H1 (cell line): Measurements from ENCODE around the gene TRMT13. TPM values are rescaled to one million over a fixed set of nuclear protein-coding genes. Genes with fewer than 3 reads are reported as not detected.

ENCODE experiments used
- CTCF ChIA-PET: fragments of 300-600 bp; sonication (Branson Sonifier 250); formaldehyde crosslinking; loops from one replicate; lab custom pipeline; 2021; ENCODE audit not compliant: partially characterized antibody; lab: Charles Lee
- POLR2A ChIA-PET: fragments of 300-600 bp; sonication (Branson Sonifier 250); formaldehyde crosslinking; loops from one replicate; lab custom pipeline; 2021; ENCODE audit warnings: inconsistent platforms; ENCODE audit not compliant: partially characterized antibody; lab: Charles Lee
- DNase-seq, 2 experiments: peaks; one replicate each; pipeline versions ENCODE4 v3.0.0 to v3.0.0-alpha.2; 2010 to 2022; ENCODE audit warnings: low spot score in 2 of 2, low read depth in 1 of 2, mixed read lengths in 1 of 2
- FAIRE-seq: peaks from 2 replicates; lab custom pipeline; 2011; peaks lifted over from hg19 to GRCh38; lab: Jason Lieb, UNC
- H2AFZ ChIP-seq: 2 replicates; pipeline ENCODE4 v1.8.1; 2012; ENCODE audit warnings: low read length, inconsistent platforms
- H2AK5ac ChIP-seq: 2 replicates; pipeline ENCODE4 v1.6.1; 2013; ENCODE audit warnings: low read depth, low read length
- H2BK120ac ChIP-seq: replicated peaks from 2 replicates; pipeline ENCODE3; 2013; ENCODE audit warnings: low read depth, low read length, inconsistent platforms
- H2BK12ac ChIP-seq: 2 replicates; pipeline ENCODE4 v1.6.1; 2013; ENCODE audit warnings: low read depth, low read length
- H2BK15ac ChIP-seq: 2 replicates; pipeline ENCODE4 v1.6.1; 2013; ENCODE audit warnings: low read length
- H2BK20ac ChIP-seq: 2 replicates; pipeline ENCODE4 v1.6.1; 2013; ENCODE audit warnings: low read length
- H2BK5ac ChIP-seq: 2 replicates; pipeline ENCODE4 v1.6.1; 2013; ENCODE audit warnings: low read depth, low read length
- H3K14ac ChIP-seq: 2 replicates; pipeline ENCODE4 v1.6.1; 2013; ENCODE audit warnings: inconsistent platforms; ENCODE audit not compliant: insufficient read length
- H3K18ac ChIP-seq: 2 replicates; pipeline ENCODE4 v1.6.1; 2013; ENCODE audit warnings: low read length; ENCODE audit errors: extremely low read depth
- H3K23ac ChIP-seq: 2 replicates; pipeline ENCODE4 v1.6.1; 2013; ENCODE audit warnings: inconsistent platforms; ENCODE audit not compliant: insufficient read length
- H3K23me2 ChIP-seq: 2 replicates; pipeline ENCODE4 v1.6.1; 2013; ENCODE audit warnings: low read depth, low read length
- H3K27ac ChIP-seq: 2 replicates; pipeline ENCODE4 v1.6.1; 2011; ENCODE audit warnings: low read depth, low read length, inconsistent platforms
- H3K27me3 ChIP-seq, 4 experiments: replicated peaks in 1 of 4; 1 replicate in 1 of 4; 2 replicates in 3 of 4; pipeline versions ENCODE4 v1.6.1 to v1.8.1; 2011 to 2013; ENCODE audit warnings: low read length in 3 of 4, mild to moderate bottlenecking in 3 of 4, inconsistent platforms in 2 of 4, mixed read lengths in 2 of 4, moderate library complexity in 1 of 4; ENCODE audit not compliant: control insufficient read depth in 3 of 4, insufficient read depth in 3 of 4; ENCODE audit errors: extremely low read depth in 1 of 4
- H3K36me3 ChIP-seq, 4 experiments: 2 replicates each; pipeline versions ENCODE4 v1.6.1 to v1.8.1; 2011 to 2013; ENCODE audit warnings: mild to moderate bottlenecking in 4 of 4, low read length in 3 of 4, moderate library complexity in 2 of 4, control low read depth in 1 of 4, inconsistent platforms in 1 of 4; ENCODE audit not compliant: insufficient read depth in 4 of 4, control insufficient read depth in 2 of 4
- H3K4ac ChIP-seq: replicated peaks from 2 replicates; pipeline ENCODE3; 2013; ENCODE audit warnings: low read length, low read depth, mixed read lengths, inconsistent platforms; ENCODE audit not compliant: insufficient read length
- H3K4me1 ChIP-seq, 4 experiments: replicated peaks in 1 of 4; 1 replicate in 1 of 4; 2 replicates in 3 of 4; pipeline versions ENCODE4 v1.6.1 to v1.8.1; 2011 to 2013; ENCODE audit warnings: low read length in 3 of 4, inconsistent platforms in 2 of 4, mixed read lengths in 1 of 4; ENCODE audit not compliant: insufficient read depth in 4 of 4, control insufficient read depth in 3 of 4
- H3K4me2 ChIP-seq, 2 experiments: 2 replicates each; pipeline versions ENCODE4 v1.6.1 to v1.8.1; 2011 to 2013; ENCODE audit warnings: low read depth in 2 of 2, low read length in 2 of 2, control low read depth in 1 of 2, inconsistent platforms in 1 of 2, mild to moderate bottlenecking in 1 of 2; ENCODE audit not compliant: insufficient read depth in 1 of 2
- H3K4me3 ChIP-seq, 4 experiments: fragments of 200-600, 300-600 bp in 1 of 4; sonication (generic), shearing (Covaris generic), sonication (Bioruptor Twin) in 1 of 4; 2 replicates each; pipeline versions ENCODE4 v1.5.1 to v1.8.1; 2011 to 2016; ENCODE audit warnings: low read length in 4 of 4, low read depth in 3 of 4, control low read depth in 2 of 4, inconsistent platforms in 2 of 4, mild to moderate bottlenecking in 2 of 4, mixed read lengths in 1 of 4, moderate library complexity in 1 of 4; ENCODE audit not compliant: insufficient read depth in 2 of 4; ENCODE audit errors: extremely low read depth in 1 of 4
- H3K56ac ChIP-seq: replicated peaks from 2 replicates; pipeline ENCODE3; 2013; ENCODE audit warnings: low read depth, mild to moderate bottlenecking, mixed read lengths, low read length, inconsistent platforms; ENCODE audit not compliant: insufficient read length
- H3K79me1 ChIP-seq: 2 replicates; pipeline ENCODE4 v1.6.1; 2013; ENCODE audit warnings: low read depth, low read length, control low read depth
- H3K79me2 ChIP-seq, 2 experiments: 2 replicates each; pipeline versions ENCODE4 v1.6.1 to v1.8.1; 2012 to 2013; ENCODE audit warnings: low read length in 2 of 2, mild to moderate bottlenecking in 2 of 2, inconsistent platforms in 1 of 2; ENCODE audit not compliant: insufficient read depth in 2 of 2, control insufficient read depth in 1 of 2
- H3K9ac ChIP-seq, 4 experiments: replicated peaks in 1 of 4; 1 replicate in 1 of 4; 2 replicates in 3 of 4; pipeline versions ENCODE4 v1.6.1 to v1.8.1; 2011 to 2013; ENCODE audit warnings: low read depth in 3 of 4, low read length in 3 of 4, control low read depth in 2 of 4, mild to moderate bottlenecking in 2 of 4, moderate library complexity in 2 of 4, inconsistent platforms in 1 of 4; ENCODE audit errors: extremely low read depth in 1 of 4
- H3K9me3 ChIP-seq, 2 experiments: 2 replicates each; pipeline versions ENCODE4 v1.6.1 to v1.8.1; 2012 to 2013; ENCODE audit warnings: mild to moderate bottlenecking in 2 of 2, moderate library complexity in 2 of 2, control low read depth in 1 of 2, inconsistent platforms in 1 of 2, low read depth in 1 of 2, low read length in 1 of 2, mixed read lengths in 1 of 2; ENCODE audit not compliant: insufficient read depth in 2 of 2
- H4K20me1 ChIP-seq, 2 experiments: replicated peaks in 1 of 2; 2 replicates each; pipeline versions ENCODE3 to v1.8.1; 2011 to 2013; ENCODE audit warnings: inconsistent platforms in 2 of 2, low read length in 2 of 2, mild to moderate bottlenecking in 1 of 2; ENCODE audit not compliant: insufficient read depth in 2 of 2, control insufficient read depth in 1 of 2
- H4K5ac ChIP-seq: 2 replicates; pipeline ENCODE4 v1.6.1; 2013; ENCODE audit warnings: low read length, low read depth, mixed read lengths, inconsistent platforms; ENCODE audit not compliant: insufficient read length
- H4K8ac ChIP-seq: 2 replicates; pipeline ENCODE4 v1.8.0; 2013; ENCODE audit warnings: mild to moderate bottlenecking, moderate library complexity, low read length, inconsistent platforms; ENCODE audit not compliant: insufficient read depth; ENCODE audit errors: extremely low read depth
- H4K91ac ChIP-seq: replicated peaks from 2 replicates; pipeline ENCODE3; 2013; ENCODE audit warnings: low read length, mixed read lengths, inconsistent platforms; ENCODE audit not compliant: insufficient read length
- KDM5A ChIP-seq: fragments of 200-600 bp; IDR thresholded peaks from 2 replicates; pipeline ENCODE4 v1.7.1; 2012; ENCODE audit warnings: mild to moderate bottlenecking, low read length, inconsistent platforms, mixed read lengths
- WGBS, 2 experiments: shearing (Covaris generic) in 1 of 2; methylation state at CpG; one replicate each; pipeline versions ENCODE4 v1.1.6 to v1.1.7; 2013 to 2015; ENCODE audit warnings: low lambda C conversion rate in 2 of 2, mixed read lengths in 2 of 2, inconsistent platforms in 1 of 2, low coverage in 1 of 2, missing lambda C conversion rate in 1 of 2; ENCODE audit not compliant: insufficient replicate concordance in 2 of 2, insufficient coverage in 1 of 2, insufficient read length in 1 of 2; ENCODE audit errors: extremely low coverage in 1 of 2, missing lambda C conversion rate in 1 of 2; 5-methylcytosine and 5-hydroxymethylcytosine counted together
- polyA plus RNA-seq, 7 experiments: library from polyadenylated mRNA; depleted of rRNA in 3 of 7; stranded (reverse) in 5 of 7; unstranded in 2 of 7; fragments of >200 nt in 5 of 7; fragments of 200-250 nt in 2 of 7; gene quantifications; 1 replicate in 5 of 7; 2 replicates in 1 of 7; 4 replicates in 1 of 7; pipeline versions ENCODE4 v1.2.1 to v1.2.3, GENCODE V29; 2011 to 2013; ENCODE audit warnings: missing spikeins in 2 of 7, mixed read lengths in 2 of 7
- total RNA-seq: library from RNA; stranded (reverse); fragmentation: NEBNext Ultra II Directional; extraction: Animal tissue kit (Norgen Biotek cat#: 25700); gene quantifications from 2 replicates; pipeline ENCODE4 v1.2.1, GENCODE V29; 2021

Gene TRMT13
- total and polyA plus RNA-seq, 2 of the 8 experiments (the other 6 are each of a cell fraction or from before 2014, with no cell fraction given): 3.6 to 14.8 TPM

- no peak overlapping the region for H3K14ac ChIP-seq
These were observed 14.0 kb downstream of the TRMT13 start for GRCh38 chr1:100146958-100147357.

More at GRCh38 chr1:100146958-100147357, 14.0 kb downstream of the TRMT13 start:
- H3K27me3 ChIP-seq: no peaks in the 10 kb centered on the region
- H4K5ac ChIP-seq: no peak overlapping the region
- H2AK5ac ChIP-seq: no peak overlapping the region
- no peak overlapping the region for H3K9ac ChIP-seq
- H3K79me1 ChIP-seq: no peaks in the 10 kb centered on the region
- no peak overlapping the region for H3K56ac ChIP-seq
- no peaks in the 10 kb centered on the region for H4K20me1 ChIP-seq
- no peak overlapping the region for H4K91ac ChIP-seq
- ChIA-PET POLR2A (no interaction called here), CTCF (no interaction called here)
- no peak overlapping the region for H2BK5ac ChIP-seq
- no peak overlapping the region for H3K23ac ChIP-seq
- H2BK15ac ChIP-seq: no peak overlapping the region
- WGBS, 2 experiments: 97% methylated on average over 1 of the region's 1 CpG; no CpG with 5 or more reads in 1 of the 2 experiments
- no peak overlapping the region for H3K4me2 ChIP-seq
- no peaks in the 10 kb centered on the region for H3K79me2 ChIP-seq
- H3K36me3 ChIP-seq: peaks cover 0 to 54% (median 10%) of the 10 kb centered on the region in 4 experiments; a peak in 5 of 8 replicates
- DNase-seq: no peak
- no peak overlapping the region for H3K27ac ChIP-seq
- FAIRE-seq: no peak
- H3K18ac ChIP-seq: no peak overlapping the region
- TF ChIP-seq KDM5A: no peak
- H2BK12ac ChIP-seq: no peak overlapping the region
- no peak overlapping the region for H2BK120ac ChIP-seq
- H4K8ac ChIP-seq: no peak overlapping the region
- H2BK20ac ChIP-seq: no peak overlapping the region
- H3K4ac ChIP-seq: no peak overlapping the region
- peaks cover 0 to 6% (median 2%) of the 10 kb centered on the region in 4 experiments; a peak in 3 of 7 replicates for H3K4me1 ChIP-seq
- no peak overlapping the region for H2AFZ ChIP-seq
- no peaks in the 10 kb centered on the region for H3K9me3 ChIP-seq
- no peak overlapping the region for H3K4me3 ChIP-seq
- H3K23me2 ChIP-seq: no peaks in the 10 kb centered on the region
